H1 (cell line): ENCODE results near the gene FCGR3B. TPM values are rescaled to one million over a fixed set of nuclear protein-coding genes. Genes with fewer than 3 reads are reported as not detected.
"Not testable (repeated sequence)": the region's sequence is repeated elsewhere in the genome, so short reads cannot be mapped to it uniquely, and the experiment has no call there.

Experiments
- CTCF ChIA-PET: fragments of 300-600 bp; sonication (Branson Sonifier 250); formaldehyde crosslinking; loops from one replicate; lab custom pipeline; 2021; ENCODE audit not compliant: partially characterized antibody; lab: Charles Lee
- POLR2A ChIA-PET: fragments of 300-600 bp; sonication (Branson Sonifier 250); formaldehyde crosslinking; loops from one replicate; lab custom pipeline; 2021; ENCODE audit warnings: inconsistent platforms; ENCODE audit not compliant: partially characterized antibody; lab: Charles Lee
- DNase-seq, 2 experiments: peaks; one replicate each; pipeline versions ENCODE4 v3.0.0 to v3.0.0-alpha.2; 2010 to 2022; ENCODE audit warnings: low spot score in 2 of 2, low read depth in 1 of 2, mixed read lengths in 1 of 2
- FAIRE-seq: peaks from 2 replicates; lab custom pipeline; 2011; peaks lifted over from hg19 to GRCh38; lab: Jason Lieb, UNC
- H2AFZ ChIP-seq: 2 replicates; pipeline ENCODE4 v1.8.1; 2012; ENCODE audit warnings: low read length, inconsistent platforms
- H2AK5ac ChIP-seq: 2 replicates; pipeline ENCODE4 v1.6.1; 2013; ENCODE audit warnings: low read depth, low read length
- H2BK120ac ChIP-seq: replicated peaks from 2 replicates; pipeline ENCODE3; 2013; ENCODE audit warnings: low read depth, low read length, inconsistent platforms
- H2BK12ac ChIP-seq: 2 replicates; pipeline ENCODE4 v1.6.1; 2013; ENCODE audit warnings: low read depth, low read length
- H2BK15ac ChIP-seq: 2 replicates; pipeline ENCODE4 v1.6.1; 2013; ENCODE audit warnings: low read length
- H2BK20ac ChIP-seq: 2 replicates; pipeline ENCODE4 v1.6.1; 2013; ENCODE audit warnings: low read length
- H2BK5ac ChIP-seq: 2 replicates; pipeline ENCODE4 v1.6.1; 2013; ENCODE audit warnings: low read depth, low read length
- H3K14ac ChIP-seq: 2 replicates; pipeline ENCODE4 v1.6.1; 2013; ENCODE audit warnings: inconsistent platforms; ENCODE audit not compliant: insufficient read length
- H3K18ac ChIP-seq: 2 replicates; pipeline ENCODE4 v1.6.1; 2013; ENCODE audit warnings: low read length; ENCODE audit errors: extremely low read depth
- H3K23ac ChIP-seq: 2 replicates; pipeline ENCODE4 v1.6.1; 2013; ENCODE audit warnings: inconsistent platforms; ENCODE audit not compliant: insufficient read length
- H3K23me2 ChIP-seq: 2 replicates; pipeline ENCODE4 v1.6.1; 2013; ENCODE audit warnings: low read depth, low read length
- H3K27ac ChIP-seq: 2 replicates; pipeline ENCODE4 v1.6.1; 2011; ENCODE audit warnings: low read depth, low read length, inconsistent platforms
- H3K27me3 ChIP-seq, 4 experiments: replicated peaks in 1 of 4; 1 replicate in 1 of 4; 2 replicates in 3 of 4; pipeline versions ENCODE4 v1.6.1 to v1.8.1; 2011 to 2013; ENCODE audit warnings: low read length in 3 of 4, mild to moderate bottlenecking in 3 of 4, inconsistent platforms in 2 of 4, mixed read lengths in 2 of 4, moderate library complexity in 1 of 4; ENCODE audit not compliant: control insufficient read depth in 3 of 4, insufficient read depth in 3 of 4; ENCODE audit errors: extremely low read depth in 1 of 4
- H3K36me3 ChIP-seq, 4 experiments: 2 replicates each; pipeline versions ENCODE4 v1.6.1 to v1.8.1; 2011 to 2013; ENCODE audit warnings: mild to moderate bottlenecking in 4 of 4, low read length in 3 of 4, moderate library complexity in 2 of 4, control low read depth in 1 of 4, inconsistent platforms in 1 of 4; ENCODE audit not compliant: insufficient read depth in 4 of 4, control insufficient read depth in 2 of 4
- H3K4ac ChIP-seq: replicated peaks from 2 replicates; pipeline ENCODE3; 2013; ENCODE audit warnings: low read length, low read depth, mixed read lengths, inconsistent platforms; ENCODE audit not compliant: insufficient read length
- H3K4me1 ChIP-seq, 4 experiments: replicated peaks in 1 of 4; 1 replicate in 1 of 4; 2 replicates in 3 of 4; pipeline versions ENCODE4 v1.6.1 to v1.8.1; 2011 to 2013; ENCODE audit warnings: low read length in 3 of 4, inconsistent platforms in 2 of 4, mixed read lengths in 1 of 4; ENCODE audit not compliant: insufficient read depth in 4 of 4, control insufficient read depth in 3 of 4
- H3K4me2 ChIP-seq, 2 experiments: 2 replicates each; pipeline versions ENCODE4 v1.6.1 to v1.8.1; 2011 to 2013; ENCODE audit warnings: low read depth in 2 of 2, low read length in 2 of 2, control low read depth in 1 of 2, inconsistent platforms in 1 of 2, mild to moderate bottlenecking in 1 of 2; ENCODE audit not compliant: insufficient read depth in 1 of 2
- H3K4me3 ChIP-seq, 4 experiments: fragments of 200-600, 300-600 bp in 1 of 4; sonication (generic), shearing (Covaris generic), sonication (Bioruptor Twin) in 1 of 4; 2 replicates each; pipeline versions ENCODE4 v1.5.1 to v1.8.1; 2011 to 2016; ENCODE audit warnings: low read length in 4 of 4, low read depth in 3 of 4, control low read depth in 2 of 4, inconsistent platforms in 2 of 4, mild to moderate bottlenecking in 2 of 4, mixed read lengths in 1 of 4, moderate library complexity in 1 of 4; ENCODE audit not compliant: insufficient read depth in 2 of 4; ENCODE audit errors: extremely low read depth in 1 of 4
- H3K56ac ChIP-seq: replicated peaks from 2 replicates; pipeline ENCODE3; 2013; ENCODE audit warnings: low read depth, mild to moderate bottlenecking, mixed read lengths, low read length, inconsistent platforms; ENCODE audit not compliant: insufficient read length
- H3K79me1 ChIP-seq: 2 replicates; pipeline ENCODE4 v1.6.1; 2013; ENCODE audit warnings: low read depth, low read length, control low read depth
- H3K79me2 ChIP-seq, 2 experiments: 2 replicates each; pipeline versions ENCODE4 v1.6.1 to v1.8.1; 2012 to 2013; ENCODE audit warnings: low read length in 2 of 2, mild to moderate bottlenecking in 2 of 2, inconsistent platforms in 1 of 2; ENCODE audit not compliant: insufficient read depth in 2 of 2, control insufficient read depth in 1 of 2
- H3K9ac ChIP-seq, 4 experiments: replicated peaks in 1 of 4; 1 replicate in 1 of 4; 2 replicates in 3 of 4; pipeline versions ENCODE4 v1.6.1 to v1.8.1; 2011 to 2013; ENCODE audit warnings: low read depth in 3 of 4, low read length in 3 of 4, control low read depth in 2 of 4, mild to moderate bottlenecking in 2 of 4, moderate library complexity in 2 of 4, inconsistent platforms in 1 of 4; ENCODE audit errors: extremely low read depth in 1 of 4
- H3K9me3 ChIP-seq, 2 experiments: 2 replicates each; pipeline versions ENCODE4 v1.6.1 to v1.8.1; 2012 to 2013; ENCODE audit warnings: mild to moderate bottlenecking in 2 of 2, moderate library complexity in 2 of 2, control low read depth in 1 of 2, inconsistent platforms in 1 of 2, low read depth in 1 of 2, low read length in 1 of 2, mixed read lengths in 1 of 2; ENCODE audit not compliant: insufficient read depth in 2 of 2
- H4K20me1 ChIP-seq, 2 experiments: replicated peaks in 1 of 2; 2 replicates each; pipeline versions ENCODE3 to v1.8.1; 2011 to 2013; ENCODE audit warnings: inconsistent platforms in 2 of 2, low read length in 2 of 2, mild to moderate bottlenecking in 1 of 2; ENCODE audit not compliant: insufficient read depth in 2 of 2, control insufficient read depth in 1 of 2
- H4K5ac ChIP-seq: 2 replicates; pipeline ENCODE4 v1.6.1; 2013; ENCODE audit warnings: low read length, low read depth, mixed read lengths, inconsistent platforms; ENCODE audit not compliant: insufficient read length
- H4K8ac ChIP-seq: 2 replicates; pipeline ENCODE4 v1.8.0; 2013; ENCODE audit warnings: mild to moderate bottlenecking, moderate library complexity, low read length, inconsistent platforms; ENCODE audit not compliant: insufficient read depth; ENCODE audit errors: extremely low read depth
- H4K91ac ChIP-seq: replicated peaks from 2 replicates; pipeline ENCODE3; 2013; ENCODE audit warnings: low read length, mixed read lengths, inconsistent platforms; ENCODE audit not compliant: insufficient read length
- WGBS, 2 experiments: shearing (Covaris generic) in 1 of 2; methylation state at CpG; one replicate each; pipeline versions ENCODE4 v1.1.6 to v1.1.7; 2013 to 2015; ENCODE audit warnings: low lambda C conversion rate in 2 of 2, mixed read lengths in 2 of 2, inconsistent platforms in 1 of 2, low coverage in 1 of 2, missing lambda C conversion rate in 1 of 2; ENCODE audit not compliant: insufficient replicate concordance in 2 of 2, insufficient coverage in 1 of 2, insufficient read length in 1 of 2; ENCODE audit errors: extremely low coverage in 1 of 2, missing lambda C conversion rate in 1 of 2; 5-methylcytosine and 5-hydroxymethylcytosine counted together
- polyA plus RNA-seq, 7 experiments: library from polyadenylated mRNA; depleted of rRNA in 3 of 7; stranded (reverse) in 5 of 7; unstranded in 2 of 7; fragments of >200 nt in 5 of 7; fragments of 200-250 nt in 2 of 7; gene quantifications; 1 replicate in 5 of 7; 2 replicates in 1 of 7; 4 replicates in 1 of 7; pipeline versions ENCODE4 v1.2.1 to v1.2.3, GENCODE V29; 2011 to 2013; ENCODE audit warnings: missing spikeins in 2 of 7, mixed read lengths in 2 of 7
- total RNA-seq: library from RNA; stranded (reverse); fragmentation: NEBNext Ultra II Directional; extraction: Animal tissue kit (Norgen Biotek cat#: 25700); gene quantifications from 2 replicates; pipeline ENCODE4 v1.2.1, GENCODE V29; 2021

FCGR3B gene
- total and polyA plus RNA-seq, 2 of the 8 experiments (the other 6 are each of a cell fraction or from before 2014, with no cell fraction given) = not detected

DNA sequence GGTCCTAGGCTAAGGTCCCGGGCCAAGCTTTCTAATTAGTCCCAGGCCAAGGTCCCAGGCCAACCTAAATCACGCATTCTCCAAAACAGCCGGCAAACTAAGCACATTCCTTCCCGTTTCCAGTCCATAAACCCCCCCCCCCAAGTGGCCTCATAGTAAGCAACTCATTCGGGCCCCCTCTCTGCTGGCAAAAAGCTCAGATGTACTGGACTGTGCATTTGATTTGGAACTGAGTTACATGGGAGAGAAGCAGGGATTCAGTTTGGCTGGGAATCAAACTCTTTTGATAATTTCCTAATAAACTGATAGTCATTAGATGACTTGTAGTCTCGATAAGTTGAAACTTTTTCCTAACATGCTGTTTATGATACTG is 17.8 kb downstream of the FCGR3B start:
- not testable (repeated sequence) for H3K79me2 ChIP-seq, H2BK120ac ChIP-seq, H3K36me3 ChIP-seq, H2AFZ ChIP-seq, H4K91ac ChIP-seq, H3K18ac ChIP-seq, H2BK20ac ChIP-seq, H4K8ac ChIP-seq, H2BK12ac ChIP-seq, H3K14ac ChIP-seq, H4K20me1 ChIP-seq, H3K23ac ChIP-seq, FAIRE-seq, H3K4me1 ChIP-seq, H2BK15ac ChIP-seq, H2AK5ac ChIP-seq, H3K4ac ChIP-seq, H3K27me3 ChIP-seq, H3K9ac ChIP-seq, H4K5ac ChIP-seq, DNase-seq, H3K27ac ChIP-seq, H3K56ac ChIP-seq, H3K79me1 ChIP-seq, H2BK5ac ChIP-seq, H3K23me2 ChIP-seq
- WGBS, 2 experiments = 23% methylated on average over 3 of the region's 6 CpGs; no CpG with 5 or more reads in 1 of the 2 experiments
- peak overlapping the region; percentile 66 to 76 (median 72); a peak in 6 of 8 replicates for H3K4me3 ChIP-seq
- ChIA-PET POLR2A (interaction anchor here (1.4 kb wide), 1 partner anchor 8 kb away, joined by 7 read pairs; no protein-coding TSS in a partner anchor), CTCF (interaction anchor here (1.0 kb wide), 1 partner anchor 125 kb away, joined by 3 read pairs; no protein-coding TSS in a partner anchor)
- H3K4me2 ChIP-seq = peak overlapping the region; percentile 59 to 97; a peak in 3 of 4 replicates
- peaks cover 0 to 11% of the 10 kb centered on the region in 2 experiments; a peak in 1 of 4 replicates for H3K9me3 ChIP-seq
